LNCaP clone FGC (cell line): ENCODE data around the gene AGBL4.

ENCODE experiments used
- DNase-seq: peaks from one replicate; pipeline ENCODE4 v3.0.0-alpha.2; 2011; ENCODE audit warnings: low read depth
- H3K4me3 ChIP-seq: 2 replicates; pipeline ENCODE4 v1.5.1; 2011; ENCODE audit warnings: mild to moderate bottlenecking, low read depth, low read length, control low read depth
- TF ChIP-seq, protein P1 (sequence below): IDR thresholded peaks from 2 replicates; pipeline ENCODE4 v1.5.1; 2012; ENCODE audit warnings: mild to moderate bottlenecking; ENCODE audit not compliant: control insufficient read depth, insufficient read depth; ENCODE audit errors: extremely low read depth

The AGBL4 gene

DNA sequence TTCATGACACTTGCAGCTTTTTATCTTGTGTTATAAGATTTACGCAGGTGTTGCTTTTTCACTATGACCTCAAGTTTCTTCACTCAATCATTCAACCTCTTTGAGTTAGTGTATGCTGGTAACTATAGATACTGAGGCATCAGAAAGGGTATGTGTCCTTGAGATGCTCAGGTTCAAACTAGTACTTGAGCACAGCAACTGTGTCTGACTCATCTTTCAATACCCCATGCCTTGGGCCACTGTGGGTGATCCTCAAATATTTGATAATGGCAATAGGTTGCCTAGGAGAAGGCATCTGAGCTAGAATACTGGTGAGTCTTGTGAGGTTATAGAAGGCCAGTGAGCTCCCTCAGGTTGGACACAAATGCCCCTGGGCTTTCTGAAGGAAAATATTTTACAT is 1463.6 kb downstream of the AGBL4 start:
- DNase-seq: no peak
- TF ChIP-seq, protein P1, sequence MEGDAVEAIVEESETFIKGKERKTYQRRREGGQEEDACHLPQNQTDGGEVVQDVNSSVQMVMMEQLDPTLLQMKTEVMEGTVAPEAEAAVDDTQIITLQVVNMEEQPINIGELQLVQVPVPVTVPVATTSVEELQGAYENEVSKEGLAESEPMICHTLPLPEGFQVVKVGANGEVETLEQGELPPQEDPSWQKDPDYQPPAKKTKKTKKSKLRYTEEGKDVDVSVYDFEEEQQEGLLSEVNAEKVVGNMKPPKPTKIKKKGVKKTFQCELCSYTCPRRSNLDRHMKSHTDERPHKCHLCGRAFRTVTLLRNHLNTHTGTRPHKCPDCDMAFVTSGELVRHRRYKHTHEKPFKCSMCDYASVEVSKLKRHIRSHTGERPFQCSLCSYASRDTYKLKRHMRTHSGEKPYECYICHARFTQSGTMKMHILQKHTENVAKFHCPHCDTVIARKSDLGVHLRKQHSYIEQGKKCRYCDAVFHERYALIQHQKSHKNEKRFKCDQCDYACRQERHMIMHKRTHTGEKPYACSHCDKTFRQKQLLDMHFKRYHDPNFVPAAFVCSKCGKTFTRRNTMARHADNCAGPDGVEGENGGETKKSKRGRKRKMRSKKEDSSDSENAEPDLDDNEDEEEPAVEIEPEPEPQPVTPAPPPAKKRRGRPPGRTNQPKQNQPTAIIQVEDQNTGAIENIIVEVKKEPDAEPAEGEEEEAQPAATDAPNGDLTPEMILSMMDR: no peak
- H3K4me3 ChIP-seq: no peak overlapping the region

DNA sequence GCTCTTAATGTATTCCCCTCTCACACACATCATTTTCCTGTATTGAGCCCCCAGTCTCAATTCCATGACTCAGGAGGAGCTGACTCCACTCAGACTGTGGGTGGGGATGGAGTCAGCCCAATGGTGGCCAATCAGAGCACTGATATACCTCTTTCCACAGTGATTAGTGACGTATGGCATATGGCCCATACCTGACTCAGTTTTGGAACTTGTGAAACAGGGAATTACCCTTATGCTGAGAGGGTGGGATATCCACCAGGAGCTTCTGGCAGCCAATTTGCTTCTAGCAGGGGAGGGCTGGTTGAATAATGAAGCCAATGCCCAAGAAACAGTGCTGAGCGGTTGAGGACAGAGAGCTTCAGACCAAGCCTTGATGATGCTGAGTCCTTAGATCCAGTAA is 1465.4 kb downstream of the AGBL4 start:
- no peak for DNase-seq
- no peak overlapping the region for H3K4me3 ChIP-seq
- TF ChIP-seq, protein P1: no peak

GRCh38 chr1:48556186-48556850 is 1467.4 kb downstream of the AGBL4 start:
- H3K4me3 ChIP-seq: no peak overlapping the region
- TF ChIP-seq, protein P1: no peak
- DNase-seq: no peak

GRCh38 chr1:48555271-48555670 is 1468.5 kb downstream of the AGBL4 start:
- DNase-seq: no peak
- no peak overlapping the region for H3K4me3 ChIP-seq
- TF ChIP-seq, protein P1: no peak

GRCh38 chr1:48552903-48553606 is 1470.7 kb downstream of the AGBL4 start:
- peak; percentile 58 for DNase-seq
- H3K4me3 ChIP-seq: no peak overlapping the region
- TF ChIP-seq, protein P1: no peak

GRCh38 chr1:48552420-48552819 is 1471.3 kb downstream of the AGBL4 start:
- no peak overlapping the region for H3K4me3 ChIP-seq
- TF ChIP-seq, protein P1: peak; percentile 65
- DNase-seq: no peak
